Endodermal cell (in vitro differentiated cells): ENCODE results near the gene CAPSL. TPM values are rescaled to one million over a fixed set of nuclear protein-coding genes. Genes with fewer than 3 reads are reported as not detected.

ENCODE experiments used
- DNase-seq: peaks from one replicate; pipeline ENCODE4 v3.0.0-alpha.2; 2017
- H3K27ac ChIP-seq: 2 replicates; pipeline ENCODE4 v1.5.1; 2013; ENCODE audit warnings: mild to moderate bottlenecking, low read depth, low read length, moderate library complexity
- H3K27me3 ChIP-seq: 2 replicates; pipeline ENCODE4 v1.6.1; 2013; ENCODE audit warnings: mild to moderate bottlenecking, low read length, moderate library complexity; ENCODE audit not compliant: insufficient read depth, control insufficient read depth, poor library complexity, severe bottlenecking
- H3K36me3 ChIP-seq: 2 replicates; pipeline ENCODE4 v1.7.0; 2013; ENCODE audit warnings: mild to moderate bottlenecking, low read length, moderate library complexity; ENCODE audit not compliant: control insufficient read depth, insufficient read depth
- H3K4me1 ChIP-seq: one replicate; pipeline ENCODE4 v1.7.0; 2013; ENCODE audit warnings: low read length; ENCODE audit not compliant: control insufficient read depth, insufficient read depth
- H3K4me3 ChIP-seq: 2 replicates; pipeline ENCODE4 v1.5.1; 2013; ENCODE audit warnings: mild to moderate bottlenecking, low read length, moderate library complexity
- H3K9ac ChIP-seq: 2 replicates; pipeline ENCODE4 v1.6.1; 2013; ENCODE audit warnings: mild to moderate bottlenecking, low read length, moderate library complexity; ENCODE audit not compliant: poor library complexity, severe bottlenecking; ENCODE audit errors: extremely low read depth
- H3K9me3 ChIP-seq: 2 replicates; pipeline ENCODE4 v1.6.1; 2013; ENCODE audit warnings: mild to moderate bottlenecking, low read length, moderate library complexity; ENCODE audit not compliant: control insufficient read depth
- H3K27ac Mint-ChIP-seq: 2 replicates; pipeline ENCODE4 v1.8.0; 2020; ENCODE audit warnings: mixed read lengths
- H3K27me3 Mint-ChIP-seq: 2 replicates; pipeline ENCODE4 v1.8.0; 2021; ENCODE audit warnings: mild to moderate bottlenecking, mixed read lengths; ENCODE audit not compliant: insufficient read depth
- H3K36me3 Mint-ChIP-seq: 2 replicates; pipeline ENCODE4 v1.8.0; 2020; ENCODE audit warnings: low read depth, mixed read lengths
- H3K4me1 Mint-ChIP-seq: 2 replicates; pipeline ENCODE4 v1.8.0; 2020; ENCODE audit warnings: mixed read lengths
- H3K4me3 Mint-ChIP-seq: 2 replicates; pipeline ENCODE4 v1.8.0; 2020; ENCODE audit warnings: mild to moderate bottlenecking, moderate library complexity, mixed read lengths
- H3K9me3 Mint-ChIP-seq: 2 replicates; pipeline ENCODE4 v1.8.0; 2020; ENCODE audit warnings: mild to moderate bottlenecking, mixed read lengths
- WGBS, 2 experiments: methylation state at CpG; one replicate each; pipeline versions ENCODE4 v1.1.5 to v1.1.7; 2013; ENCODE audit warnings: missing lambda C conversion rate in 2 of 2, mixed read lengths in 1 of 2; ENCODE audit not compliant: insufficient coverage in 1 of 2, insufficient read length in 1 of 2; 5-methylcytosine and 5-hydroxymethylcytosine counted together
- total RNA-seq, 2 donors: library from RNA; stranded (reverse); fragmentation: NEBNext Ultra II Directional in 1 of 2; extraction: Animal tissue kit (Norgen Biotek cat#: 25700) in 1 of 2; gene quantifications; 2 replicates in 1 of 2; 3 replicates in 1 of 2; pipeline ENCODE4 v1.2.1, GENCODE V29; 2021
- TF ChIP-seq, protein P1 (sequence below): fragments of 200-600 bp; sonication (generic); conservative IDR thresholded peaks from 2 replicates; pipeline ENCODE4 v1.5.0; 2021; ENCODE audit warnings: antibody characterized with exemption, mild to moderate bottlenecking

Gene CAPSL
- total RNA-seq, 2 donors from 2014 or later: not detected

DNA sequence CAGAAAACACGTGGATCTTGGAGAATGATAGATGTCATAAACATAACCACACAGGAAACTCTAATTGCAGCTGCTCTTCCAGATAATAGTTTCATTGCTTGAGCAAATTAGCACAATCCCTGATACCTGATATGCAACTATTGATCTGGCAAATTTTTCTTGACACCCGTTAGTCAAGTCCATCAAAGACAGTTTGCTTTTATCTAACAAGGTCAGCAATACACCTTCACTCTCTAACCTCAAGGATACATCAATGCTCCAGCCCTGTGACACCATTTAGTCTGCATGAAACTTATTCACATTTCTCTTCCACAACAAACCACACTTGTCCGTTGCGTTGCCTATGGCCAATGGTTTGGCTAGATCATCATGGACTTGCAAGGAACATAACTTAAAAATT, 36.1 kb upstream of the CAPSL start:
- Histone ChIP-seq H3K4me1 (no peaks in the 10 kb centered on the region), H3K36me3 (no peaks in the 10 kb centered on the region), H3K4me3 (no peak overlapping the region), H3K27me3 (peaks cover 10% of the 10 kb centered on the region), H3K9me3 (no peaks in the 10 kb centered on the region), H3K27ac (no peak overlapping the region), H3K9ac (no peak overlapping the region)
- DNase-seq: no peak
- Mint-ChIP-seq H3K4me3 (no peak overlapping the region), H3K36me3 (no peaks in the 10 kb centered on the region), H3K27ac (no peak overlapping the region), H3K27me3 (peaks cover 2% of the 10 kb centered on the region), H3K9me3 (peaks cover 27% of the 10 kb centered on the region), H3K4me1 (no peaks in the 10 kb centered on the region)
- 85 to 91% methylated on average over 4 of the region's 4 CpGs for WGBS, 2 experiments
- TF ChIP-seq, protein P1, sequence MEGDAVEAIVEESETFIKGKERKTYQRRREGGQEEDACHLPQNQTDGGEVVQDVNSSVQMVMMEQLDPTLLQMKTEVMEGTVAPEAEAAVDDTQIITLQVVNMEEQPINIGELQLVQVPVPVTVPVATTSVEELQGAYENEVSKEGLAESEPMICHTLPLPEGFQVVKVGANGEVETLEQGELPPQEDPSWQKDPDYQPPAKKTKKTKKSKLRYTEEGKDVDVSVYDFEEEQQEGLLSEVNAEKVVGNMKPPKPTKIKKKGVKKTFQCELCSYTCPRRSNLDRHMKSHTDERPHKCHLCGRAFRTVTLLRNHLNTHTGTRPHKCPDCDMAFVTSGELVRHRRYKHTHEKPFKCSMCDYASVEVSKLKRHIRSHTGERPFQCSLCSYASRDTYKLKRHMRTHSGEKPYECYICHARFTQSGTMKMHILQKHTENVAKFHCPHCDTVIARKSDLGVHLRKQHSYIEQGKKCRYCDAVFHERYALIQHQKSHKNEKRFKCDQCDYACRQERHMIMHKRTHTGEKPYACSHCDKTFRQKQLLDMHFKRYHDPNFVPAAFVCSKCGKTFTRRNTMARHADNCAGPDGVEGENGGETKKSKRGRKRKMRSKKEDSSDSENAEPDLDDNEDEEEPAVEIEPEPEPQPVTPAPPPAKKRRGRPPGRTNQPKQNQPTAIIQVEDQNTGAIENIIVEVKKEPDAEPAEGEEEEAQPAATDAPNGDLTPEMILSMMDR: no peak

GRCh38 chr5:35971878-35972210, 33.4 kb upstream of the CAPSL start:
- H3K4me3 Mint-ChIP-seq: no peak overlapping the region
- no peaks in the 10 kb centered on the region for H3K4me1 Mint-ChIP-seq
- peaks cover 10% of the 10 kb centered on the region for H3K27me3 ChIP-seq
- H3K9me3 Mint-ChIP-seq: peaks cover 16% of the 10 kb centered on the region
- no peaks in the 10 kb centered on the region for H3K4me1 ChIP-seq
- no peaks in the 10 kb centered on the region for H3K9me3 ChIP-seq
- H3K9ac ChIP-seq: no peak overlapping the region
- no peak for DNase-seq
- TF ChIP-seq, protein P1: no peak
- H3K4me3 ChIP-seq: no peak overlapping the region
- no peaks in the 10 kb centered on the region for H3K36me3 Mint-ChIP-seq
- no peak overlapping the region for H3K27ac Mint-ChIP-seq
- WGBS, 2 experiments: 86 to 100% methylated on average over 1 to 5 of the region's 5 CpGs
- H3K27ac ChIP-seq: no peak overlapping the region
- H3K27me3 Mint-ChIP-seq: peaks cover 5% of the 10 kb centered on the region
- H3K36me3 ChIP-seq: no peaks in the 10 kb centered on the region

- H3K36me3 ChIP-seq: no peaks in the 10 kb centered on the region
- 88 to 90% methylated on average over 1 to 4 of the region's 4 CpGs for WGBS, 2 experiments
Measured at GRCh38 chr5:35971186-35971877, 32.9 kb upstream of the CAPSL start.

More at GRCh38 chr5:35971186-35971877, 32.9 kb upstream of the CAPSL start:
- no peaks in the 10 kb centered on the region for H3K4me1 Mint-ChIP-seq
- DNase-seq: no peak
- no peaks in the 10 kb centered on the region for H3K36me3 Mint-ChIP-seq
- H3K27ac Mint-ChIP-seq: no peak overlapping the region
- Histone ChIP-seq H3K4me1 (no peaks in the 10 kb centered on the region), H3K27me3 (peaks cover 10% of the 10 kb centered on the region), H3K27ac (no peak overlapping the region), H3K9me3 (no peaks in the 10 kb centered on the region), H3K4me3 (no peak overlapping the region), H3K9ac (no peak overlapping the region)
- peaks cover 5% of the 10 kb centered on the region for H3K27me3 Mint-ChIP-seq
- H3K4me3 Mint-ChIP-seq: no peak overlapping the region
- TF ChIP-seq, protein P1: no peak
- peaks cover 13% of the 10 kb centered on the region for H3K9me3 Mint-ChIP-seq
